Testis (tissue), 2 donors: ENCODE measurements around the gene ATP5PB.

Experiments
- POLR2A ChIP-seq: fragments of 450-650 bp; IDR thresholded peaks from one replicate; pipeline ENCODE4 v1.6.1; 2017; ENCODE audit warnings: antibody characterized with exemption, mild to moderate bottlenecking, moderate library complexity
- TF ChIP-seq, protein P1 (sequence below), 3 experiments: fragments of 450-650 bp in 2 of 3; fragments of 200-600 bp in 1 of 3; sonication (generic) in 1 of 3; IDR thresholded peaks; one replicate each; pipeline ENCODE4 v1.5.1; 2016 to 2019; ENCODE audit warnings: antibody characterized with exemption in 3 of 3, mild to moderate bottlenecking in 2 of 3, moderate library complexity in 1 of 3

- TF ChIP-seq, protein P1, sequence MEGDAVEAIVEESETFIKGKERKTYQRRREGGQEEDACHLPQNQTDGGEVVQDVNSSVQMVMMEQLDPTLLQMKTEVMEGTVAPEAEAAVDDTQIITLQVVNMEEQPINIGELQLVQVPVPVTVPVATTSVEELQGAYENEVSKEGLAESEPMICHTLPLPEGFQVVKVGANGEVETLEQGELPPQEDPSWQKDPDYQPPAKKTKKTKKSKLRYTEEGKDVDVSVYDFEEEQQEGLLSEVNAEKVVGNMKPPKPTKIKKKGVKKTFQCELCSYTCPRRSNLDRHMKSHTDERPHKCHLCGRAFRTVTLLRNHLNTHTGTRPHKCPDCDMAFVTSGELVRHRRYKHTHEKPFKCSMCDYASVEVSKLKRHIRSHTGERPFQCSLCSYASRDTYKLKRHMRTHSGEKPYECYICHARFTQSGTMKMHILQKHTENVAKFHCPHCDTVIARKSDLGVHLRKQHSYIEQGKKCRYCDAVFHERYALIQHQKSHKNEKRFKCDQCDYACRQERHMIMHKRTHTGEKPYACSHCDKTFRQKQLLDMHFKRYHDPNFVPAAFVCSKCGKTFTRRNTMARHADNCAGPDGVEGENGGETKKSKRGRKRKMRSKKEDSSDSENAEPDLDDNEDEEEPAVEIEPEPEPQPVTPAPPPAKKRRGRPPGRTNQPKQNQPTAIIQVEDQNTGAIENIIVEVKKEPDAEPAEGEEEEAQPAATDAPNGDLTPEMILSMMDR (IDR thresholded peaks at IDR 0.05) = no peak
- TF ChIP-seq POLR2A = no peak
Observed at GRCh38 chr1:111480674-111481073, 31.4 kb downstream of the ATP5PB start.
